Transverse colon (tissue), 4 donors: ENCODE data around the gene TXNDC11.

ENCODE experiments used
- CTCF ChIP-seq, 5 experiments: fragments of 200-600 bp in 3 of 5; fragments of 450-650 bp in 2 of 5; sonication (generic) in 3 of 5; IDR thresholded peaks; 1 replicate in 2 of 5; 2 replicates in 3 of 5; pipeline ENCODE4 v1.5.1; 2016 to 2017; ENCODE audit warnings: antibody characterized with exemption in 5 of 5, inconsistent platforms in 3 of 5, mild to moderate bottlenecking in 2 of 5, moderate library complexity in 1 of 5
- EP300 ChIP-seq: sonication (generic); formaldehyde crosslinking; IDR thresholded peaks from one replicate; pipeline ENCODE4 v1.6.1; 2017; ENCODE audit warnings: antibody characterized with exemption, low read depth
- POLR2A ChIP-seq: fragments of 450-650 bp; IDR thresholded peaks from one replicate; pipeline ENCODE4 v1.6.1; 2016; ENCODE audit warnings: antibody characterized with exemption, mild to moderate bottlenecking, moderate library complexity
- POLR2AphosphoS5 ChIP-seq, 3 donors: sonication (generic); formaldehyde crosslinking; IDR thresholded peaks; one replicate each; pipeline ENCODE4 v1.6.1; 2016; ENCODE audit warnings: antibody characterized with exemption in 3 of 3

GRCh38 chr16:11784038-11784369, 41.3 kb upstream of the TXNDC11 start:
- TF ChIP-seq CTCF (IDR thresholded peaks at IDR 0.05) (no peak), POLR2A (no peak), POLR2AphosphoS5 (IDR thresholded peaks at IDR 0.05) (no peak), EP300 (no peak)
